Chondrocyte (in vitro differentiated cells): ENCODE data around the gene PCGF1. TPM values are rescaled to one million over a fixed set of nuclear protein-coding genes. Genes with fewer than 3 reads are reported as not detected.

Experiments used
- DNase-seq: peaks from one replicate; pipeline ENCODE4 v3.0.0; 2021; ENCODE audit warnings: mixed read lengths, low spot score
- H3K27ac Mint-ChIP-seq: one replicate; pipeline ENCODE4 v1.8.0; 2021; ENCODE audit warnings: mild to moderate bottlenecking, moderate library complexity, mixed read lengths; ENCODE audit not compliant: unreplicated experiment
- H3K27me3 Mint-ChIP-seq: 2 replicates; pipeline ENCODE4 v1.8.0; 2021; ENCODE audit warnings: low read depth, mixed read lengths
- H3K36me3 Mint-ChIP-seq: 2 replicates; pipeline ENCODE4 v1.8.0; 2021; ENCODE audit warnings: low read depth, mixed read lengths
- H3K4me1 Mint-ChIP-seq: 2 replicates; pipeline ENCODE4 v1.8.0; 2021; ENCODE audit warnings: low read depth, mild to moderate bottlenecking, mixed read lengths
- H3K4me3 Mint-ChIP-seq: one replicate; pipeline ENCODE4 v1.8.0; 2021; ENCODE audit warnings: mild to moderate bottlenecking, moderate library complexity, mixed read lengths; ENCODE audit not compliant: unreplicated experiment
- H3K9me3 Mint-ChIP-seq: 2 replicates; pipeline ENCODE4 v1.8.0; 2021; ENCODE audit warnings: low read depth, mixed read lengths
- total RNA-seq: library from RNA; stranded (reverse); gene quantifications from 3 replicates; pipeline ENCODE4 v1.2.1, GENCODE V29; 2021
- TF ChIP-seq, protein P1 (sequence below): fragments of 200-600 bp; sonication (generic); IDR thresholded peaks from 2 replicates; pipeline ENCODE4 v1.5.0; 2021; ENCODE audit warnings: antibody characterized with exemption, mild to moderate bottlenecking, moderate library complexity

Gene PCGF1
- total RNA-seq, 1 donor from 2014 or later, result 30.7 TPM

- no peaks in the 10 kb centered on the region for H3K36me3 Mint-ChIP-seq
- no peak overlapping the region for H3K27ac Mint-ChIP-seq
- H3K4me3 Mint-ChIP-seq, result no peak overlapping the region
- H3K9me3 Mint-ChIP-seq, result no peaks in the 10 kb centered on the region
- no peak for DNase-seq
- H3K27me3 Mint-ChIP-seq, result peaks cover 73% of the 10 kb centered on the region
- TF ChIP-seq, protein P1, sequence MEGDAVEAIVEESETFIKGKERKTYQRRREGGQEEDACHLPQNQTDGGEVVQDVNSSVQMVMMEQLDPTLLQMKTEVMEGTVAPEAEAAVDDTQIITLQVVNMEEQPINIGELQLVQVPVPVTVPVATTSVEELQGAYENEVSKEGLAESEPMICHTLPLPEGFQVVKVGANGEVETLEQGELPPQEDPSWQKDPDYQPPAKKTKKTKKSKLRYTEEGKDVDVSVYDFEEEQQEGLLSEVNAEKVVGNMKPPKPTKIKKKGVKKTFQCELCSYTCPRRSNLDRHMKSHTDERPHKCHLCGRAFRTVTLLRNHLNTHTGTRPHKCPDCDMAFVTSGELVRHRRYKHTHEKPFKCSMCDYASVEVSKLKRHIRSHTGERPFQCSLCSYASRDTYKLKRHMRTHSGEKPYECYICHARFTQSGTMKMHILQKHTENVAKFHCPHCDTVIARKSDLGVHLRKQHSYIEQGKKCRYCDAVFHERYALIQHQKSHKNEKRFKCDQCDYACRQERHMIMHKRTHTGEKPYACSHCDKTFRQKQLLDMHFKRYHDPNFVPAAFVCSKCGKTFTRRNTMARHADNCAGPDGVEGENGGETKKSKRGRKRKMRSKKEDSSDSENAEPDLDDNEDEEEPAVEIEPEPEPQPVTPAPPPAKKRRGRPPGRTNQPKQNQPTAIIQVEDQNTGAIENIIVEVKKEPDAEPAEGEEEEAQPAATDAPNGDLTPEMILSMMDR, result no peak
- peaks cover 7% of the 10 kb centered on the region for H3K4me1 Mint-ChIP-seq
Measured at GRCh38 chr2:74516650-74517049, 9.2 kb upstream of the PCGF1 start.

DNA sequence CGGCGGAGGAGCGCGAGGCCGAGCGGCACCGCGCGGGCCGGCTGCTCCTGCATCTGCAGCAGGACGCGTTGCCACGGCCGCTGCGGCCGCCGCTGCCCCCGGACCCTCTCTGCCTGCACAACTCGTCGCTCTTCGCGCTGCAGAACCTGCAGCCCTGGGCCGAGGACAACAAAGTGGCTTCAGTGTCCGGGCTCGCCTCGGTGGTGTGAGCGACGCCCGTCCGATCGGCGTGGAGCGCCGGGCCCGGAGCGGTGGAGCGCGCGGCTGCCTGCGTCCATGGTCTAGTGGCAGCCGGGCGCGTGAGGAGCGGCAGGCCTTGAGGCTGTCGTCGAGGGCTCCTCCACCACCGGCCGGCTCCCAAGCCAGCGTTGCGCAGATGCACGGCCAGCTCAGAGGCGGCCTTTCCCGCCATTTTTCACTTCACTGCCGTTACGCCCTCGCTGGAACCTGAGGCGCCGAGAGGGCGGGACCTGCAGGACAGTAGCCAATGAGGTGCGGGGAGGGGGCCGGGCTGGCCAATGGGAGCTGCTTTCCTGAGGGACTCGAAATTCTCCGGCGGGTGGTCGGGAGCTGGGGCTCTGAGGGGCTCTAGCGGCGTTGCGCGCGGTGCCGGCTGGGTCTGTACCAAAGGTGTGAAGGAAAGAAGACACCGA, 8.6 kb upstream of the PCGF1 start:
- peak; percentile 91 for DNase-seq
- no peak overlapping the region for H3K27ac Mint-ChIP-seq
- H3K4me3 Mint-ChIP-seq, result peak overlapping the region; percentile 52

DNA sequence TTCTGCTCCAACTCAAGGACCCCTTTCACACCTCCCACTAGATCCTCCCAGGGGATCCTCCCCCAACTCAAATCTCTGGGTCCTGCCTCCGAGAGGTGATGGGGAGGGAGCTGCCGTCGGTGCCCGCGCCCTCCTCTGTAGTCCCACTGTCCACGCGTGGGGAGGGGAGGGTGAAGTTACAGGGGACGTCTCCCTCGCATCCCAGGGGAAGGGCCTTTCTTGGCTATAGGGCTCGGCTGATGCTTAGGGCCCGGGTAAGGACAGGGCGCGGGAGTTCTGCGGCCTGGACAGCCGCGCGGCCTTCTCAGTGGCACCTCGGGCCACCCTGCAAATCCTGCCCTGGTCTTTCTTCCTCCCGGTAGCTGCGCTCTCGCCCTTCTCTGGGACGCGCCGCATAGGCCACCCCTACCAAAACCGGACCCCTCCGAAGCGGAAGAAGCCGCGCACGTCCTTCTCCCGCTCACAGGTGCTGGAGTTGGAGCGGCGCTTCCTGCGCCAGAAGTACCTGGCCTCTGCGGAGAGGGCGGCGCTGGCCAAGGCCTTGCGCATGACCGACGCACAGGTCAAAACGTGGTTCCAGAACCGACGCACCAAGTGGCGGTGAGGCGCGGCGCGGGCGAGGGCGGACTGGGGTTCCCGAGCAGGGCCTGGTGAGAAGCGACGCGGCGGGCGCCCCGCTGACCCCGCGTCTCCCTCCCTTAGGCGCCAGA, 7.9 kb upstream of the PCGF1 start:
- Mint-ChIP-seq H3K36me3 (no peaks in the 10 kb centered on the region), H3K4me3 (peak overlapping the region; percentile 31), H3K9me3 (no peaks in the 10 kb centered on the region), H3K27ac (no peak overlapping the region), H3K4me1 (peaks cover 7% of the 10 kb centered on the region), H3K27me3 (peaks cover 76% of the 10 kb centered on the region)
- TF ChIP-seq, protein P1, result no peak
- DNase-seq, result peak; percentile 77

More for the DNA sequence above, 8.6 kb upstream of the PCGF1 start:
- H3K27me3 Mint-ChIP-seq, result peaks cover 76% of the 10 kb centered on the region
- peaks cover 7% of the 10 kb centered on the region for H3K4me1 Mint-ChIP-seq
- H3K36me3 Mint-ChIP-seq, result no peaks in the 10 kb centered on the region
- H3K9me3 Mint-ChIP-seq, result no peaks in the 10 kb centered on the region
- TF ChIP-seq, protein P1, result no peak

DNA sequence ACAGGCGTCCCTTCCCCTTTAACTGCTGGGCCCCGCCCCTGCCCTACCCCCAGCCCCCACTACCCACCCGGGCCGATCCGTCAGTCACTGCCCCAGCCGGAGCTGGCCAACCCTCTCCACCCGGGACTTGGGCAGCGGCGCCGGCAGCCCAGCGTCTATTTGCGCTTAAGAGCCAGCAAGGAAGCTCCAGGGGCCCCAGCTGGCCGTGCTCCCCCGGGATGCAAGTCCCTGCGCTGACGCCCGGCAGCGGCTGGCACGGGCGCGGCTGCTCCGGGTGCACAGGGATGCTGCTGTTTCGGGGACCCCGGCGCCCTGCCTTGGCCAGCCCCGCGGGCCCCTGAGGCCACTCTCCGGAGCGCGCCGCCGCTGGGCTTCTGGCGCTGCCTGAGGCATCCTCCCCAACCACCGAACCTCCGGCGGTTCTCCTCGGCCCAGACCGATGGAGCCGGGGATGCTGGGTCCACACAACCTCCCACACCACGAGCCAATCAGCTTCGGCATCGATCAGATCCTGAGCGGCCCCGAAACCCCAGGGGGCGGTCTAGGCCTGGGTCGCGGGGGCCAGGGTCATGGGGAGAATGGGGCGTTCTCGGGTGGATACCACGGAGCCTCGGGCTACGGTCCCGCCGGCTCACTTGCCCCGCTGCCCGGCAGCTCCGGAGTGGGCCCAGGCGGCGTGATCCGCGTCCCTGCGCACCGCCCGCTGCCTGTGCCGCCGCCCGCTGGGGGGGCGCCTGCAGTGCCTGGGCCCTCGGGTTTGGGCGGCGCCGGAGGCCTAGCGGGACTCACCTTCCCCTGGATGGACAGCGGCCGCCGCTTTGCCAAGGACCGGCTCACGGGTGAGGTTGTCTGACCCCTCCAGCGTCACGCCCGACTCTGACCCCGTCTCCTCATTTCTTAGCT, 7.1 kb upstream of the PCGF1 start, which contains the start of gene TLX2:
TLX2 (plus strand) TSS at position 83 of the 903 bp plus-strand sequence; CDS start at position 440, 357 bp downstream.
- peak; percentile 88 for DNase-seq
- no peaks in the 10 kb centered on the region for H3K36me3 Mint-ChIP-seq
- peaks cover 7% of the 10 kb centered on the region for H3K4me1 Mint-ChIP-seq
- H3K4me3 Mint-ChIP-seq, result peak within 1 kb of the TSS; percentile 31
- no peaks in the 10 kb centered on the region for H3K9me3 Mint-ChIP-seq
- peaks cover 73% of the 10 kb centered on the region for H3K27me3 Mint-ChIP-seq
- TF ChIP-seq, protein P1, result no peak
- H3K27ac Mint-ChIP-seq, result no peak within 1 kb of the TSS
